Liver (tissue), 9 donors: ENCODE results near the gene GALNT17. TPM values are rescaled to one million over a fixed set of nuclear protein-coding genes. Genes with fewer than 3 reads are reported as not detected.

ENCODE experiments used
- DNase-seq: peaks from one replicate; pipeline ENCODE4 v3.0.0-alpha.2; 2017; ENCODE audit warnings: low spot score
- H3K27ac ChIP-seq, 2 donors: one replicate each; pipeline ENCODE4 v1.7.0; 2013; ENCODE audit warnings: inconsistent platforms in 2 of 2, low read length in 2 of 2, control low read depth in 1 of 2, low read depth in 1 of 2, mild to moderate bottlenecking in 1 of 2
- H3K27me3 ChIP-seq, 4 donors: one replicate each; pipeline versions ENCODE4 v1.6.1 to v1.7.0; 2013; ENCODE audit warnings: low read length in 3 of 4, inconsistent platforms in 1 of 4, mild to moderate bottlenecking in 1 of 4, moderate library complexity in 1 of 4; ENCODE audit not compliant: control insufficient read depth in 4 of 4, insufficient read depth in 4 of 4
- H3K36me3 ChIP-seq, 4 donors: one replicate each; pipeline versions ENCODE4 v1.6.1 to v1.7.0; 2013; ENCODE audit warnings: low read length in 3 of 4, mild to moderate bottlenecking in 3 of 4, low read depth in 1 of 4, moderate library complexity in 1 of 4; ENCODE audit not compliant: control insufficient read depth in 4 of 4, insufficient read depth in 3 of 4
- H3K4me1 ChIP-seq, 4 donors: one replicate each; pipeline versions ENCODE4 v1.6.1 to v1.7.0; 2013; ENCODE audit warnings: low read length in 3 of 4, mild to moderate bottlenecking in 3 of 4, moderate library complexity in 1 of 4; ENCODE audit not compliant: control insufficient read depth in 4 of 4, insufficient read depth in 4 of 4
- H3K4me3 ChIP-seq, 3 donors: one replicate each; pipeline versions ENCODE4 v1.6.1 to v1.7.0; 2013; ENCODE audit warnings: low read length in 3 of 3, control low read depth in 1 of 3, low read depth in 1 of 3, mild to moderate bottlenecking in 1 of 3
- H3K9ac ChIP-seq, 2 donors: one replicate each; pipeline ENCODE4 v1.7.0; 2013; ENCODE audit warnings: low read length in 2 of 2, mild to moderate bottlenecking in 2 of 2, moderate library complexity in 2 of 2, control low read depth in 1 of 2, low read depth in 1 of 2
- H3K9me3 ChIP-seq, 4 donors: one replicate each; pipeline versions ENCODE4 v1.6.1 to v1.7.0; 2013; ENCODE audit warnings: low read length in 3 of 4; ENCODE audit not compliant: control insufficient read depth in 4 of 4
- EGR1 ChIP-seq, 2 donors: IDR thresholded peaks; 2 replicates each; pipeline ENCODE4 v1.6.1; 2016 to 2018; ENCODE audit warnings: antibody characterized with exemption in 2 of 2, low read depth in 2 of 2
- FOXA1 ChIP-seq: IDR thresholded peaks from 2 replicates; pipeline ENCODE4 v1.6.1; 2016; ENCODE audit warnings: antibody characterized with exemption
- FOXA2 ChIP-seq: IDR thresholded peaks from 2 replicates; pipeline ENCODE4 v1.6.1; 2016; ENCODE audit warnings: antibody characterized with exemption
- GABPA ChIP-seq, 2 donors: IDR thresholded peaks in 1 of 2; conservative IDR thresholded peaks in 1 of 2; 2 replicates each; pipeline ENCODE4 v1.6.1; 2016; ENCODE audit warnings: antibody characterized with exemption in 2 of 2, mild to moderate bottlenecking in 1 of 2, moderate library complexity in 1 of 2
- HNF4A ChIP-seq, 2 donors: conservative IDR thresholded peaks; 2 replicates each; pipeline ENCODE4 v1.6.1; 2016; ENCODE audit warnings: antibody characterized with exemption in 2 of 2, mild to moderate bottlenecking in 2 of 2
- HNF4G ChIP-seq: IDR thresholded peaks from 2 replicates; pipeline ENCODE4 v1.6.1; 2016; ENCODE audit warnings: antibody characterized with exemption
- JUND ChIP-seq, 2 donors: IDR thresholded peaks; 2 replicates each; pipeline ENCODE4 v1.6.1; 2016; ENCODE audit warnings: antibody characterized with exemption in 2 of 2
- NR2F2 ChIP-seq: IDR thresholded peaks from 2 replicates; pipeline ENCODE4 v1.6.1; 2016; ENCODE audit warnings: antibody characterized with exemption
- RAD21 ChIP-seq, 2 donors: IDR thresholded peaks; 2 replicates each; pipeline ENCODE4 v1.6.1; 2016; ENCODE audit warnings: antibody characterized with exemption in 2 of 2, mild to moderate bottlenecking in 2 of 2
- RXRA ChIP-seq, 2 donors: IDR thresholded peaks; 2 replicates each; pipeline ENCODE4 v1.6.1; 2017 to 2018; ENCODE audit warnings: antibody characterized with exemption in 2 of 2, mild to moderate bottlenecking in 1 of 2
- SP1 ChIP-seq: IDR thresholded peaks from 2 replicates; pipeline ENCODE4 v1.6.1; 2018; ENCODE audit warnings: antibody characterized with exemption, mild to moderate bottlenecking
- TAF1 ChIP-seq: conservative IDR thresholded peaks from 2 replicates; pipeline ENCODE4 v1.6.1; 2016; ENCODE audit warnings: antibody characterized with exemption, mild to moderate bottlenecking
- YY1 ChIP-seq: IDR thresholded peaks from 2 replicates; pipeline ENCODE4 v1.6.1; 2016; ENCODE audit warnings: antibody characterized with exemption, mild to moderate bottlenecking
- WGBS: extraction: QIAGEN DNeasy Blood & Tissue Kit; methylation state at CpG from one replicate; pipeline ENCODE4 v1.1.7; 2013; 5-methylcytosine and 5-hydroxymethylcytosine counted together
- polyA plus RNA-seq, 2 donors: library from polyadenylated mRNA; stranded (reverse) in 1 of 2; unstranded in 1 of 2; fragments of 200-250 nt in 1 of 2; fragments of >200 nt in 1 of 2; fragmentation: Nextera tagmentation in 1 of 2; extraction: Ambion mirVana in 1 of 2; gene quantifications; one replicate each; pipeline versions ENCODE4 v1.2.1 to v1.2.3, GENCODE V29; 2013 to 2015
- total RNA-seq, 2 donors: library from RNA; depleted of rRNA; stranded (reverse); fragments of >200 nt; gene quantifications; one replicate each; pipeline ENCODE4 v1.2.3, GENCODE V29; 2014
- TF ChIP-seq, protein P1 (sequence below): fragments of 150-350 bp; IDR thresholded peaks from 2 replicates; pipeline ENCODE4 v1.5.1; 2017; ENCODE audit warnings: improper control_type of control experiment, low read depth, low read length; ENCODE audit not compliant: missing input control
- TF ChIP-seq, protein P2 (sequence below): IDR thresholded peaks from 2 replicates; pipeline ENCODE4 v1.6.1; 2016; ENCODE audit warnings: antibody characterized with exemption, mild to moderate bottlenecking
- TF ChIP-seq, protein P3 (sequence below): IDR thresholded peaks from 2 replicates; pipeline ENCODE4 v1.6.1; 2016; ENCODE audit warnings: antibody characterized with exemption
- TF ChIP-seq, protein P4 (sequence below): IDR thresholded peaks from 2 replicates; pipeline ENCODE4 v1.6.1; 2016; ENCODE audit warnings: antibody characterized with exemption
- TF ChIP-seq, protein P5 (sequence below): IDR thresholded peaks from 2 replicates; pipeline ENCODE4 v1.6.1; 2016; ENCODE audit warnings: antibody characterized with exemption
- donor health status: healthy.
- donor health status: healthy.
- donor health status: healthy.
- donor health status: healthy.
- donor health status: healthy.

GALNT17 gene
- total and polyA plus RNA-seq, 4 donors = 0.10 to 0.42 (median 0.37) TPM; not detected in 1

DNA sequence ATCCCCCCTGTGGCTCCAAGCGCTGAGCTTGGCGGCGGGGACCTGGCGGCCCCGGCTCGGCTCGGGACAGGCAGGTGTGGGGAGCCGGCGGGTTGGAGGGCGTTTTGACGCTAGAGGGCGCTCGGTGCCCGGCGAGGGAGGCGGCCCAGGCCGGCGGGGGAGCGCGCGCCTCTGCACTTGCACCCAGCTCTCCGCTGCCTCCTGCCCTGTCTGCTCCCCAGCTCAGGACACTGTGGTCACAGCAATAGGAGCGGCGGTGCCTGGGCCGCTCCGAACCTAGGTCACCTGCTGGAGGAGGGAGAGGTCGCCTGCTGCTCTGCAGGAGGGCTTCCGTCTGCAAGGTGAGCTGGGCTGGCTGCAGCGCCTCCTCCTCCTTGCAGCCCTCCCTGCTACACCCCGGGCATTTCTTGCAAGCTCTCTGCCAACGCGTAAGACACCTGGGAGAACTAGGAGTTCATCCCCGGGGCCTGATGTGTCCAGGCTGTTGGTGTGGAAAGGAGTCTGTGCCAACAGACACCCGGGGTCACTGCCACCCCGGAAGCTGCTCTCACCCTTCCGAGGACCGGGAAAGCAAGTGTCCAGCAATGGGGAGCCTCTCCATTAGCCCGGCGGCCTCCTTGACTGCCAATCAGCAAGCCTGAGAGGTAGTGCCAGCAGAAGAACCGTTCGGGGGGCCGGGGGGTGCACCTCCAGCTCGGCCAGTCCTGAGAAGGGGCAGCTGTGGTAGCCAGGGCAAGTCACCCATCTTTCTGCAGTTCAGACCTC lies 620.4 kb downstream of the GALNT17 start:
- Histone ChIP-seq H3K4me1 (peaks cover 2 to 8% (median 3%) of the 10 kb centered on the region in 4 donors), H3K9ac (no peak overlapping the region), H3K27ac (no peak overlapping the region), H3K27me3 (peaks cover 0 to 2% (median 2%) of the 10 kb centered on the region in 4 donors), H3K4me3 (no peak overlapping the region), H3K36me3 (no peaks in the 10 kb centered on the region), H3K9me3 (peaks cover 0 to 6% (median 2%) of the 10 kb centered on the region in 4 donors)
- TF ChIP-seq, protein P1, sequence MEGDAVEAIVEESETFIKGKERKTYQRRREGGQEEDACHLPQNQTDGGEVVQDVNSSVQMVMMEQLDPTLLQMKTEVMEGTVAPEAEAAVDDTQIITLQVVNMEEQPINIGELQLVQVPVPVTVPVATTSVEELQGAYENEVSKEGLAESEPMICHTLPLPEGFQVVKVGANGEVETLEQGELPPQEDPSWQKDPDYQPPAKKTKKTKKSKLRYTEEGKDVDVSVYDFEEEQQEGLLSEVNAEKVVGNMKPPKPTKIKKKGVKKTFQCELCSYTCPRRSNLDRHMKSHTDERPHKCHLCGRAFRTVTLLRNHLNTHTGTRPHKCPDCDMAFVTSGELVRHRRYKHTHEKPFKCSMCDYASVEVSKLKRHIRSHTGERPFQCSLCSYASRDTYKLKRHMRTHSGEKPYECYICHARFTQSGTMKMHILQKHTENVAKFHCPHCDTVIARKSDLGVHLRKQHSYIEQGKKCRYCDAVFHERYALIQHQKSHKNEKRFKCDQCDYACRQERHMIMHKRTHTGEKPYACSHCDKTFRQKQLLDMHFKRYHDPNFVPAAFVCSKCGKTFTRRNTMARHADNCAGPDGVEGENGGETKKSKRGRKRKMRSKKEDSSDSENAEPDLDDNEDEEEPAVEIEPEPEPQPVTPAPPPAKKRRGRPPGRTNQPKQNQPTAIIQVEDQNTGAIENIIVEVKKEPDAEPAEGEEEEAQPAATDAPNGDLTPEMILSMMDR = peak; percentile 64
- TF ChIP-seq RAD21 (IDR thresholded peaks at IDR 0.05) (peak; percentile 74 to 84), SP1 (no peak), JUND (IDR thresholded peaks at IDR 0.05) (no peak)
- 15% methylated on average over 43 of the region's 43 CpGs for WGBS
- peak; percentile 61 for DNase-seq

DNA sequence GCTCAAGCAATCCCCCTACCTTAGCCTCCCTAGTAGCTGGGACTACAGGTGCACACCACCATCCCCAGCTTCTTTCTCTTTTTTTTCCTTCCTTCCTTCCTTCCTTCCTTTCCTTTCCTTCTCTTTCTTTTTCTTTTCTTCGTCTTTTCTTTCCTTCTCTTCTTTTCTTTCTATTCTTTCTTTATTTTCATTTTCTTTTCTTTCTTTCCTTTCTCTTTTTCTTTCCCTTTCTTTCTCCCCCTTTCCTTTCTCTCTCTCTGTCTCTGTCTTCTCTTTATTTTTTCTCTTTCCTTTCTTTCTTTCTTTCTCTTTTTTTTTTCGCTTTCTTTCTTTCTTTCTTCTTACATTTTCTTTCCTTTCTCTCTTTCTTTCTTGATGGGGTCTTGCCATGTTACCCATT lies 621.3 kb downstream of the GALNT17 start:
- Histone ChIP-seq H3K27me3 (peaks cover 0 to 2% (median 2%) of the 10 kb centered on the region in 4 donors), H3K36me3 (no peaks in the 10 kb centered on the region), H3K4me3 (no peak overlapping the region), H3K9me3 (peaks cover 0 to 6% (median 2%) of the 10 kb centered on the region in 4 donors), H3K4me1 (peaks cover 2 to 8% (median 3%) of the 10 kb centered on the region in 4 donors), H3K27ac (no peak overlapping the region), H3K9ac (no peak overlapping the region)
- 88% methylated on average over 2 of the region's 2 CpGs for WGBS
- no peak for DNase-seq
- no peak for TF ChIP-seq RAD21 (IDR thresholded peaks at IDR 0.05)
- TF ChIP-seq, protein P2, sequence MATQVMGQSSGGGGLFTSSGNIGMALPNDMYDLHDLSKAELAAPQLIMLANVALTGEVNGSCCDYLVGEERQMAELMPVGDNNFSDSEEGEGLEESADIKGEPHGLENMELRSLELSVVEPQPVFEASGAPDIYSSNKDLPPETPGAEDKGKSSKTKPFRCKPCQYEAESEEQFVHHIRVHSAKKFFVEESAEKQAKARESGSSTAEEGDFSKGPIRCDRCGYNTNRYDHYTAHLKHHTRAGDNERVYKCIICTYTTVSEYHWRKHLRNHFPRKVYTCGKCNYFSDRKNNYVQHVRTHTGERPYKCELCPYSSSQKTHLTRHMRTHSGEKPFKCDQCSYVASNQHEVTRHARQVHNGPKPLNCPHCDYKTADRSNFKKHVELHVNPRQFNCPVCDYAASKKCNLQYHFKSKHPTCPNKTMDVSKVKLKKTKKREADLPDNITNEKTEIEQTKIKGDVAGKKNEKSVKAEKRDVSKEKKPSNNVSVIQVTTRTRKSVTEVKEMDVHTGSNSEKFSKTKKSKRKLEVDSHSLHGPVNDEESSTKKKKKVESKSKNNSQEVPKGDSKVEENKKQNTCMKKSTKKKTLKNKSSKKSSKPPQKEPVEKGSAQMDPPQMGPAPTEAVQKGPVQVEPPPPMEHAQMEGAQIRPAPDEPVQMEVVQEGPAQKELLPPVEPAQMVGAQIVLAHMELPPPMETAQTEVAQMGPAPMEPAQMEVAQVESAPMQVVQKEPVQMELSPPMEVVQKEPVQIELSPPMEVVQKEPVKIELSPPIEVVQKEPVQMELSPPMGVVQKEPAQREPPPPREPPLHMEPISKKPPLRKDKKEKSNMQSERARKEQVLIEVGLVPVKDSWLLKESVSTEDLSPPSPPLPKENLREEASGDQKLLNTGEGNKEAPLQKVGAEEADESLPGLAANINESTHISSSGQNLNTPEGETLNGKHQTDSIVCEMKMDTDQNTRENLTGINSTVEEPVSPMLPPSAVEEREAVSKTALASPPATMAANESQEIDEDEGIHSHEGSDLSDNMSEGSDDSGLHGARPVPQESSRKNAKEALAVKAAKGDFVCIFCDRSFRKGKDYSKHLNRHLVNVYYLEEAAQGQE = no peak
- TF ChIP-seq SP1 = no peak
- no peak for TF ChIP-seq JUND (IDR thresholded peaks at IDR 0.05)
- no peak for TF ChIP-seq EGR1 (IDR thresholded peaks at IDR 0.05; ENCODE audit: low read depth in 2 of 2)
- TF ChIP-seq, protein P3, sequence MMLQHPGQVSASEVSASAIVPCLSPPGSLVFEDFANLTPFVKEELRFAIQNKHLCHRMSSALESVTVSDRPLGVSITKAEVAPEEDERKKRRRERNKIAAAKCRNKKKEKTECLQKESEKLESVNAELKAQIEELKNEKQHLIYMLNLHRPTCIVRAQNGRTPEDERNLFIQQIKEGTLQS = no peak
- no peak for TF ChIP-seq FOXA1
- TF ChIP-seq HNF4G = no peak
- TF ChIP-seq, protein P4, sequence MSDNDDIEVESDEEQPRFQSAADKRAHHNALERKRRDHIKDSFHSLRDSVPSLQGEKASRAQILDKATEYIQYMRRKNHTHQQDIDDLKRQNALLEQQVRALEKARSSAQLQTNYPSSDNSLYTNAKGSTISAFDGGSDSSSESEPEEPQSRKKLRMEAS = no peak
- no peak for TF ChIP-seq YY1
- no peak for TF ChIP-seq GABPA (IDR thresholded peaks at IDR 0.05 in 1 of 2, conservative IDR thresholded peaks at IDR 0.05 in 1 of 2)
- no peak for TF ChIP-seq HNF4A (conservative IDR thresholded peaks at IDR 0.05)
- no peak for TF ChIP-seq FOXA2
- TF ChIP-seq, protein P5, sequence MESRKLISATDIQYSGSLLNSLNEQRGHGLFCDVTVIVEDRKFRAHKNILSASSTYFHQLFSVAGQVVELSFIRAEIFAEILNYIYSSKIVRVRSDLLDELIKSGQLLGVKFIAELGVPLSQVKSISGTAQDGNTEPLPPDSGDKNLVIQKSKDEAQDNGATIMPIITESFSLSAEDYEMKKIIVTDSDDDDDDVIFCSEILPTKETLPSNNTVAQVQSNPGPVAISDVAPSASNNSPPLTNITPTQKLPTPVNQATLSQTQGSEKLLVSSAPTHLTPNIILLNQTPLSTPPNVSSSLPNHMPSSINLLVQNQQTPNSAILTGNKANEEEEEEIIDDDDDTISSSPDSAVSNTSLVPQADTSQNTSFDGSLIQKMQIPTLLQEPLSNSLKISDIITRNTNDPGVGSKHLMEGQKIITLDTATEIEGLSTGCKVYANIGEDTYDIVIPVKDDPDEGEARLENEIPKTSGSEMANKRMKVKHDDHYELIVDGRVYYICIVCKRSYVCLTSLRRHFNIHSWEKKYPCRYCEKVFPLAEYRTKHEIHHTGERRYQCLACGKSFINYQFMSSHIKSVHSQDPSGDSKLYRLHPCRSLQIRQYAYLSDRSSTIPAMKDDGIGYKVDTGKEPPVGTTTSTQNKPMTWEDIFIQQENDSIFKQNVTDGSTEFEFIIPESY = no peak
- TF ChIP-seq NR2F2 = no peak
- TF ChIP-seq, protein P1 = no peak
- no peak for TF ChIP-seq TAF1
- no peak for TF ChIP-seq RXRA (IDR thresholded peaks at IDR 0.05)
